ENCODE data around the gene ADAM19.

GRCh38 chr5:157497875-157498611, 77.5 kb downstream of the ADAM19 start:
- no peak for TF ChIP-seq POLR2A (IDR thresholded peaks at IDR 0.05)
- no peak for TF ChIP-seq CTCF (IDR thresholded peaks at IDR 0.05)
